GM21619 (cell line): ENCODE data around the gene MYLK4.
"Not testable (repeated sequence)": the region's sequence is repeated elsewhere in the genome, so short reads cannot be mapped to it uniquely, and the experiment has no call there.

Source experiments
- ATAC-seq: cut with Tn5 transposase; IDR thresholded peaks from one replicate; pipeline ENCODE4 v1.9.1; 2021; ENCODE audit not compliant: unreplicated experiment

The MYLK4 gene

GRCh38 chr6:2780102-2780737, 29.5 kb upstream of the MYLK4 start:
- no peak for ATAC-seq

GRCh38 chr6:2777249-2777648, 26.5 kb upstream of the MYLK4 start:
- no peak for ATAC-seq

GRCh38 chr6:2775003-2775402, 24.3 kb upstream of the MYLK4 start:
- no peak for ATAC-seq

GRCh38 chr6:2773449-2773848, 22.7 kb upstream of the MYLK4 start:
- ATAC-seq: no peak

- no peak for ATAC-seq
Measured at GRCh38 chr6:2772840-2773239, 22.1 kb upstream of the MYLK4 start.

GRCh38 chr6:2771079-2771478, 20.4 kb upstream of the MYLK4 start:
- no peak for ATAC-seq

- no peak for ATAC-seq
Measured at GRCh38 chr6:2770171-2770570, 19.4 kb upstream of the MYLK4 start.

- no peak for ATAC-seq
Measured at GRCh38 chr6:2768696-2769095, 18.0 kb upstream of the MYLK4 start.

GRCh38 chr6:2767657-2768524, 17.2 kb upstream of the MYLK4 start:
- ATAC-seq: no peak

GRCh38 chr6:2766767-2767656, 16.3 kb upstream of the MYLK4 start:
- ATAC-seq: no peak

- peak; percentile 5 for ATAC-seq
Measured at GRCh38 chr6:2765896-2766766, 15.4 kb upstream of the MYLK4 start.

- ATAC-seq: peak; percentile 82
Measured at GRCh38 chr6:2765166-2765895, 14.6 kb upstream of the MYLK4 start, which contains the start of gene WRNIP1. Gene WRNIP1, plus strand, starts transcription at chr6:2765393. Its CDS starts 230 bp downstream, at chr6:2765623.

GRCh38 chr6:2764610-2765165, 14.0 kb upstream of the MYLK4 start:
- ATAC-seq: peak; percentile 51

- no peak for ATAC-seq
Measured at GRCh38 chr6:2763876-2764540, 13.3 kb upstream of the MYLK4 start.

- ATAC-seq: no peak
Measured at GRCh38 chr6:2763345-2763841, 12.7 kb upstream of the MYLK4 start.

GRCh38 chr6:2762868-2763267, 12.1 kb upstream of the MYLK4 start:
- not testable (repeated sequence) for ATAC-seq

- no peak for ATAC-seq
Measured at GRCh38 chr6:2760882-2761842, 10.4 kb upstream of the MYLK4 start.
